SK-N-SH treated with all-trans-retinoic acid at 6 μM for 48 hours (cell line): ENCODE data around the gene MKS1.

Source experiments
- ATAC-seq: fragments of 200-7000 bp; cut with Tn5 transposase; 3 replicates; pipeline ENCODE4 v1.9.1; 2020; ENCODE audit warnings: mild to moderate bottlenecking, moderate library complexity
- ARNTL ChIP-seq: fragments of 450-650 bp; formaldehyde crosslinking; IDR thresholded peaks from 2 replicates; pipeline ENCODE4 v1.5.0; 2020; ENCODE audit warnings: low read depth, mild to moderate bottlenecking, moderate library complexity, borderline replicate concordance
- BACH2 ChIP-seq: fragments of 250-450 bp; sonication (Bioruptor Pico); IDR thresholded peaks from 2 replicates; pipeline ENCODE4 v1.9.0; 2021; ENCODE audit warnings: mild to moderate bottlenecking, borderline replicate concordance
- CSDC2 ChIP-seq: fragments of 250-450 bp; sonication (Bioruptor Pico); IDR thresholded peaks from 2 replicates; pipeline ENCODE4 v1.5.0; 2020; ENCODE audit warnings: mild to moderate bottlenecking, moderate library complexity
- ESRRG ChIP-seq: fragments of 250-450 bp; sonication (Bioruptor Pico); IDR thresholded peaks from 2 replicates; pipeline ENCODE4 v1.6.1; 2021; ENCODE audit warnings: mild to moderate bottlenecking
- GLIS3 ChIP-seq: fragments of 250-450 bp; sonication (Bioruptor Pico); IDR thresholded peaks from 2 replicates; pipeline ENCODE4 v1.5.0; 2020; ENCODE audit warnings: mild to moderate bottlenecking, moderate library complexity
- OSR1 ChIP-seq: fragments of 250-450 bp; sonication (Bioruptor Pico); IDR thresholded peaks from 2 replicates; pipeline ENCODE4 v1.8.0; 2022; ENCODE audit warnings: moderate library complexity, mild to moderate bottlenecking, inconsistent platforms
- PPARA ChIP-seq: fragments of 250-450 bp; sonication (Bioruptor Pico); IDR thresholded peaks from 2 replicates; pipeline ENCODE4 v1.5.0; 2020; ENCODE audit warnings: mild to moderate bottlenecking, borderline replicate concordance
- RARB ChIP-seq: fragments of 250-450 bp; sonication (Bioruptor Pico); IDR thresholded peaks from 2 replicates; pipeline ENCODE4 v1.8.0; 2021; ENCODE audit warnings: mild to moderate bottlenecking, moderate library complexity
- SNAI2 ChIP-seq: fragments of 250-450 bp; sonication (Bioruptor Pico); IDR thresholded peaks from 2 replicates; pipeline ENCODE4 v1.5.0; 2020; ENCODE audit warnings: mild to moderate bottlenecking, moderate library complexity
- TCF4 ChIP-seq: fragments of 250-450 bp; sonication (Bioruptor Pico); IDR thresholded peaks from 2 replicates; pipeline ENCODE4 v1.8.0; 2021; ENCODE audit warnings: mild to moderate bottlenecking, moderate library complexity, borderline replicate concordance
- TOX ChIP-seq: fragments of 250-450 bp; sonication (Bioruptor Pico); IDR thresholded peaks from 2 replicates; pipeline ENCODE4 v1.8.0; 2021; ENCODE audit warnings: mild to moderate bottlenecking, moderate library complexity, borderline replicate concordance
- ZC3H10 ChIP-seq: fragments of 250-450 bp; sonication (Bioruptor Pico); IDR thresholded peaks from 2 replicates; pipeline ENCODE4 v1.5.1; 2021; ENCODE audit warnings: mild to moderate bottlenecking, moderate library complexity
- ZFP3 ChIP-seq: fragments of 250-450 bp; sonication (Bioruptor Pico); IDR thresholded peaks from 2 replicates; pipeline ENCODE4 v1.5.0; 2020; ENCODE audit warnings: mild to moderate bottlenecking, moderate library complexity
- ZFP30 ChIP-seq: fragments of 450-650 bp; formaldehyde crosslinking; IDR thresholded peaks from 2 replicates; pipeline ENCODE4 v1.5.0; 2022; ENCODE audit warnings: mild to moderate bottlenecking, moderate library complexity
- ZNF565 ChIP-seq: fragments of 450-650 bp; formaldehyde crosslinking; conservative IDR thresholded peaks from 2 replicates; pipeline ENCODE4 v1.5.0; 2020; ENCODE audit warnings: low read depth, mild to moderate bottlenecking, moderate library complexity
- ZNF70 ChIP-seq: fragments of 450-650 bp; formaldehyde crosslinking; IDR thresholded peaks from 2 replicates; pipeline ENCODE4 v1.5.0; 2020; ENCODE audit warnings: mild to moderate bottlenecking, moderate library complexity
- ZNF8 ChIP-seq: fragments of 450-650 bp; formaldehyde crosslinking; IDR thresholded peaks from 2 replicates; pipeline ENCODE4 v1.5.0; 2020; ENCODE audit warnings: mild to moderate bottlenecking, moderate library complexity
- TF ChIP-seq, protein P1 (sequence below): fragments of 250-450 bp; sonication (Bioruptor Pico); IDR thresholded peaks from 2 replicates; pipeline ENCODE4 v1.5.1; 2020; ENCODE audit warnings: low read depth, mild to moderate bottlenecking, moderate library complexity
- TF ChIP-seq, protein P2 (sequence below): fragments of 250-450 bp; sonication (Bioruptor Pico); IDR thresholded peaks from 2 replicates; pipeline ENCODE4 v1.5.0; 2020; ENCODE audit warnings: mild to moderate bottlenecking, moderate library complexity
- TF ChIP-seq, protein P3 (sequence below): fragments of 250-450 bp; sonication (Bioruptor Pico); IDR thresholded peaks from 2 replicates; pipeline ENCODE4 v1.5.1; 2021; ENCODE audit warnings: mild to moderate bottlenecking, moderate library complexity
- TF ChIP-seq, protein P4 (sequence below): fragments of 250-450 bp; sonication (Bioruptor Pico); IDR thresholded peaks from 2 replicates; pipeline ENCODE4 v1.8.0; 2020; ENCODE audit warnings: mild to moderate bottlenecking, moderate library complexity, borderline replicate concordance

MKS1 gene

DNA sequence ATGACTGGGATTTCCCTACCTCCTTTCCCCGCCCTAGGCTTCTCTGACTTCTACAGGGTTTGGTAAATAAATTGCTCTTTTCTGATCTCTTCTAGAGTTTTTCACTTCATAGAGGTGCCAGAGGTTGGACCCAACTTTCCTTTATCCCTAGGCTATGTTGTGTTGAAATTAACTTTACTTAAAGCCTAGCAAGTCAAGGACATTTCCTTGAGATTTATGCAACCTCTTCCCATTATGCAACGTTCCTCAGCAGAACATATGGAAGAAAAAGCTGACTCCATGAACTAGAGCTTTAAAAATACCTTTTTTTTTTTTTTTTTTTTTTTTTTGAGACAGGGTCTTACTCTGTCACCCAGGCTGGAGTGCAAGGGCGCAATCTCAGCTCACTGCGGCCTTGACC is 46.2 kb upstream of the MKS1 start:
- no peak for ATAC-seq
- TF ChIP-seq TOX (CRISPR knock-in tag) (no peak), SNAI2 (CRISPR knock-in tag) (no peak), OSR1 (CRISPR knock-in tag) (no peak), ZNF8 (CRISPR knock-in tag) (no peak), BACH2 (CRISPR knock-in tag) (no peak), RARB (no peak), ZNF70 (CRISPR knock-in tag) (no peak), TCF4 (CRISPR knock-in tag) (no peak), CSDC2 (CRISPR knock-in tag) (no peak), ARNTL (CRISPR knock-in tag) (no peak), ZFP30 (no peak), GLIS3 (CRISPR knock-in tag) (no peak), ESRRG (CRISPR knock-in tag) (no peak), ZC3H10 (CRISPR knock-in tag) (no peak), ZFP3 (CRISPR knock-in tag) (no peak), ZNF565 (CRISPR knock-in tag) (no peak)
- TF ChIP-seq, protein P1, sequence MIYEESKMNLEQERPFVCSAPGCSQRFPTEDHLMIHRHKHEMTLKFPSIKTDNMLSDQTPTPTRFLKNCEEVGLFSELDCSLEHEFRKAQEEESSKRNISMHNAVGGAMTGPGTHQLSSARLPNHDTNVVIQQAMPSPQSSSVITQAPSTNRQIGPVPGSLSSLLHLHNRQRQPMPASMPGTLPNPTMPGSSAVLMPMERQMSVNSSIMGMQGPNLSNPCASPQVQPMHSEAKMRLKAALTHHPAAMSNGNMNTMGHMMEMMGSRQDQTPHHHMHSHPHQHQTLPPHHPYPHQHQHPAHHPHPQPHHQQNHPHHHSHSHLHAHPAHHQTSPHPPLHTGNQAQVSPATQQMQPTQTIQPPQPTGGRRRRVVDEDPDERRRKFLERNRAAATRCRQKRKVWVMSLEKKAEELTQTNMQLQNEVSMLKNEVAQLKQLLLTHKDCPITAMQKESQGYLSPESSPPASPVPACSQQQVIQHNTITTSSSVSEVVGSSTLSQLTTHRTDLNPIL (CRISPR knock-in tag): no peak
- TF ChIP-seq, protein P2, sequence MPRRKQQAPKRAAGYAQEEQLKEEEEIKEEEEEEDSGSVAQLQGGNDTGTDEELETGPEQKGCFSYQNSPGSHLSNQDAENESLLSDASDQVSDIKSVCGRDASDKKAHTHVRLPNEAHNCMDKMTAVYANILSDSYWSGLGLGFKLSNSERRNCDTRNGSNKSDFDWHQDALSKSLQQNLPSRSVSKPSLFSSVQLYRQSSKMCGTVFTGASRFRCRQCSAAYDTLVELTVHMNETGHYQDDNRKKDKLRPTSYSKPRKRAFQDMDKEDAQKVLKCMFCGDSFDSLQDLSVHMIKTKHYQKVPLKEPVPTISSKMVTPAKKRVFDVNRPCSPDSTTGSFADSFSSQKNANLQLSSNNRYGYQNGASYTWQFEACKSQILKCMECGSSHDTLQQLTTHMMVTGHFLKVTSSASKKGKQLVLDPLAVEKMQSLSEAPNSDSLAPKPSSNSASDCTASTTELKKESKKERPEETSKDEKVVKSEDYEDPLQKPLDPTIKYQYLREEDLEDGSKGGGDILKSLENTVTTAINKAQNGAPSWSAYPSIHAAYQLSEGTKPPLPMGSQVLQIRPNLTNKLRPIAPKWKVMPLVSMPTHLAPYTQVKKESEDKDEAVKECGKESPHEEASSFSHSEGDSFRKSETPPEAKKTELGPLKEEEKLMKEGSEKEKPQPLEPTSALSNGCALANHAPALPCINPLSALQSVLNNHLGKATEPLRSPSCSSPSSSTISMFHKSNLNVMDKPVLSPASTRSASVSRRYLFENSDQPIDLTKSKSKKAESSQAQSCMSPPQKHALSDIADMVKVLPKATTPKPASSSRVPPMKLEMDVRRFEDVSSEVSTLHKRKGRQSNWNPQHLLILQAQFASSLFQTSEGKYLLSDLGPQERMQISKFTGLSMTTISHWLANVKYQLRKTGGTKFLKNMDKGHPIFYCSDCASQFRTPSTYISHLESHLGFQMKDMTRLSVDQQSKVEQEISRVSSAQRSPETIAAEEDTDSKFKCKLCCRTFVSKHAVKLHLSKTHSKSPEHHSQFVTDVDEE (CRISPR knock-in tag): no peak
- TF ChIP-seq, protein P3, sequence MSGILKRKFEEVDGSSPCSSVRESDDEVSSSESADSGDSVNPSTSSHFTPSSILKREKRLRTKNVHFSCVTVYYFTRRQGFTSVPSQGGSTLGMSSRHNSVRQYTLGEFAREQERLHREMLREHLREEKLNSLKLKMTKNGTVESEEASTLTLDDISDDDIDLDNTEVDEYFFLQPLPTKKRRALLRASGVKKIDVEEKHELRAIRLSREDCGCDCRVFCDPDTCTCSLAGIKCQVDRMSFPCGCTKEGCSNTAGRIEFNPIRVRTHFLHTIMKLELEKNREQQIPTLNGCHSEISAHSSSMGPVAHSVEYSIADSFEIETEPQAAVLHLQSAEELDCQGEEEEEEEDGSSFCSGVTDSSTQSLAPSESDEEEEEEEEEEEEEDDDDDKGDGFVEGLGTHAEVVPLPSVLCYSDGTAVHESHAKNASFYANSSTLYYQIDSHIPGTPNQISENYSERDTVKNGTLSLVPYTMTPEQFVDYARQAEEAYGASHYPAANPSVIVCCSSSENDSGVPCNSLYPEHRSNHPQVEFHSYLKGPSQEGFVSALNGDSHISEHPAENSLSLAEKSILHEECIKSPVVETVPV (CRISPR knock-in tag): no peak
- TF ChIP-seq, protein P4, sequence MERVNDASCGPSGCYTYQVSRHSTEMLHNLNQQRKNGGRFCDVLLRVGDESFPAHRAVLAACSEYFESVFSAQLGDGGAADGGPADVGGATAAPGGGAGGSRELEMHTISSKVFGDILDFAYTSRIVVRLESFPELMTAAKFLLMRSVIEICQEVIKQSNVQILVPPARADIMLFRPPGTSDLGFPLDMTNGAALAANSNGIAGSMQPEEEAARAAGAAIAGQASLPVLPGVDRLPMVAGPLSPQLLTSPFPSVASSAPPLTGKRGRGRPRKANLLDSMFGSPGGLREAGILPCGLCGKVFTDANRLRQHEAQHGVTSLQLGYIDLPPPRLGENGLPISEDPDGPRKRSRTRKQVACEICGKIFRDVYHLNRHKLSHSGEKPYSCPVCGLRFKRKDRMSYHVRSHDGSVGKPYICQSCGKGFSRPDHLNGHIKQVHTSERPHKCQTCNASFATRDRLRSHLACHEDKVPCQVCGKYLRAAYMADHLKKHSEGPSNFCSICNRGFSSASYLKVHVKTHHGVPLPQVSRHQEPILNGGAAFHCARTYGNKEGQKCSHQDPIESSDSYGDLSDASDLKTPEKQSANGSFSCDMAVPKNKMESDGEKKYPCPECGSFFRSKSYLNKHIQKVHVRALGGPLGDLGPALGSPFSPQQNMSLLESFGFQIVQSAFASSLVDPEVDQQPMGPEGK (CRISPR knock-in tag): no peak

DNA sequence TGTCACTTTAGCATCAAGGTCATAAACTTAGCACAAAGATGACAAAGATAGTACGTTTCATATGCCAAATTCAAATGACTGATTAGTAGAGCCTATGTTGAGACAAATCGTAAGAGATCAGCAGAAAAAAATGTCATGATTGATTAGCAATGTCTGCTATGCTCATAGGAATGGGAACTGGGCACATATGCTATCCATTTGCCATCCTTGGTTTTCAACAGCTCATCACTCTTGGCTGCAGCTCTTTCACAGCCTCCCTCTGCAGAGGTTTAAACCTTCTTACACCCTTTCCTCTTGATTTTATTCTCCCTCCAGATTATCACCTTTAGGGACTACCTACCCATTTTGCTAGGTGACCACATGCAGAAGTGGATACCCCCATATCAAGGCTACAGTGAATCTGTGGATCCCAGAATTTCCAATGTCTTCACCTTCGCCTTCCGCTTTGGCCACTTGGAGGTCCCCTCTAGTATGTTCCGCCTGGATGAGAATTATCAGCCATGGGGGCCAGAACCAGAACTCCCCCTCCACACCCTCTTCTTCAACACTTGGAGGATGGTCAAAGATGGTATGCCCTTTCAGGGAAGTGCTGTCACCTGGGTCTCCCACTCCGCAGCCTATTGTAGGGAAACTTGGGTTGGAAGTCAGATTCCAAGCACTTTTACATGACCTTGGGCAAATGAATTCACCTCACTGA is 45.5 kb upstream of the MKS1 start:
- TF ChIP-seq BACH2 (CRISPR knock-in tag) (no peak), PPARA (CRISPR knock-in tag) (no peak)
- TF ChIP-seq, protein P3 (CRISPR knock-in tag): no peak
- TF ChIP-seq, protein P4 (CRISPR knock-in tag): no peak
- ATAC-seq: no peak
